Fibroblast of lung (primary cell): ENCODE results near the gene TRAPPC5. TPM values are rescaled to one million over a fixed set of nuclear protein-coding genes. Genes with fewer than 3 reads are reported as not detected.

Source experiments
- DNase-seq, 2 donors: peaks; one replicate each; pipeline versions ENCODE4 v3.0.0 to v3.0.0-alpha.2; 2010; ENCODE audit warnings: low read depth in 2 of 2
- H2AFZ ChIP-seq: 2 replicates; pipeline ENCODE4 v1.5.1; 2012; ENCODE audit warnings: low read length, control low read depth, inconsistent platforms
- H3K27ac ChIP-seq: 2 replicates; pipeline ENCODE4 v1.5.1; 2011; ENCODE audit warnings: low read length, control low read depth; ENCODE audit not compliant: insufficient read depth
- H3K27me3 ChIP-seq: 2 replicates; pipeline ENCODE4 v1.5.1; 2011; ENCODE audit warnings: mild to moderate bottlenecking, low read length; ENCODE audit not compliant: control insufficient read depth, insufficient read depth
- H3K36me3 ChIP-seq: 2 replicates; pipeline ENCODE4 v1.5.1; 2011; ENCODE audit warnings: low read length; ENCODE audit not compliant: control insufficient read depth, insufficient read depth
- H3K4me1 ChIP-seq: 2 replicates; pipeline ENCODE4 v1.5.1; 2011; ENCODE audit warnings: low read length; ENCODE audit not compliant: control insufficient read depth, insufficient read depth; ENCODE audit errors: extremely low read depth
- H3K4me2 ChIP-seq: 2 replicates; pipeline ENCODE4 v1.5.1; 2011; ENCODE audit warnings: low read length, control low read depth; ENCODE audit not compliant: insufficient read depth; ENCODE audit errors: extremely low read depth
- H3K4me3 ChIP-seq, 4 experiments: fragments of 200-600 bp in 1 of 4; sonication (generic) in 1 of 4; replicated peaks in 1 of 4; 2 replicates each; pipeline ENCODE4 v1.5.1; 2011 to 2016; ENCODE audit warnings: low read length in 4 of 4, low read depth in 3 of 4, mild to moderate bottlenecking in 3 of 4, control low read depth in 2 of 4, inconsistent platforms in 1 of 4, mixed read lengths in 1 of 4; ENCODE audit not compliant: insufficient read depth in 1 of 4; ENCODE audit errors: control extremely low read depth in 1 of 4
- H3K79me2 ChIP-seq: 2 replicates; pipeline ENCODE4 v1.5.1; 2012; ENCODE audit warnings: mild to moderate bottlenecking, low read length, inconsistent platforms; ENCODE audit not compliant: control insufficient read depth, insufficient read depth
- H3K9ac ChIP-seq: 2 replicates; pipeline ENCODE4 v1.5.1; 2011; ENCODE audit warnings: mild to moderate bottlenecking, low read length, control low read depth; ENCODE audit not compliant: insufficient read depth
- H3K9me3 ChIP-seq: 2 replicates; pipeline ENCODE4 v1.5.1; 2012; ENCODE audit warnings: low read depth, low read length; ENCODE audit not compliant: control insufficient read depth, insufficient read depth
- H4K20me1 ChIP-seq: 2 replicates; pipeline ENCODE4 v1.5.1; 2011; ENCODE audit warnings: low read length; ENCODE audit not compliant: control insufficient read depth, insufficient read depth; ENCODE audit errors: extremely low read depth
- EZH2 ChIP-seq: IDR thresholded peaks from 2 replicates; pipeline ENCODE4 v1.5.1; 2012; ENCODE audit warnings: low read length, control low read depth, mild to moderate bottlenecking; ENCODE audit errors: missing control alignments
- polyA plus RNA-seq, 2 donors: library from polyadenylated mRNA; depleted of rRNA in 1 of 2; stranded (reverse) in 1 of 2; unstranded in 1 of 2; fragments of >200 nt; gene quantifications; 2 replicates each; pipeline ENCODE4 v1.2.1, GENCODE V29; 2011 to 2012; ENCODE audit warnings: missing spikeins in 1 of 2
- total RNA-seq: library from RNA; depleted of rRNA; stranded (reverse); fragments of >200 nt; gene quantifications from 2 replicates; pipeline ENCODE4 v1.2.1, GENCODE V29; 2014
- TF ChIP-seq, protein P1 (sequence below), 2 donors: IDR thresholded peaks in 1 of 2; conservative IDR thresholded peaks in 1 of 2; 1 replicate in 1 of 2; 2 replicates in 1 of 2; pipeline ENCODE4 v1.5.1; 2011 to 2012; ENCODE audit warnings: low read length in 2 of 2, control low read depth in 1 of 2, inconsistent platforms in 1 of 2, low read depth in 1 of 2, mild to moderate bottlenecking in 1 of 2

Gene TRAPPC5
- total and polyA plus RNA-seq, 2 donors (not counting 1 experiment from before 2014, with no cell fraction given) = 19.4 to 103 TPM

- Histone ChIP-seq H3K79me2 (no peaks in the 10 kb centered on the region), H3K4me1 (no peaks in the 10 kb centered on the region), H3K9ac (no peak within 1 kb of the TSS), H3K36me3 (no peaks in the 10 kb centered on the region), H4K20me1 (no peaks in the 10 kb centered on the region), H3K27ac (no peak within 1 kb of the TSS), H3K4me3 (peak within 1 kb of the TSS in 1 of 4 experiments; percentile 27), H3K4me2 (no peak within 1 kb of the TSS), H2AFZ (no peak within 1 kb of the TSS), H3K27me3 (peaks cover 8% of the 10 kb centered on the region), H3K9me3 (no peaks in the 10 kb centered on the region)
- peak; percentile 52 for TF ChIP-seq EZH2
- TF ChIP-seq, protein P1, sequence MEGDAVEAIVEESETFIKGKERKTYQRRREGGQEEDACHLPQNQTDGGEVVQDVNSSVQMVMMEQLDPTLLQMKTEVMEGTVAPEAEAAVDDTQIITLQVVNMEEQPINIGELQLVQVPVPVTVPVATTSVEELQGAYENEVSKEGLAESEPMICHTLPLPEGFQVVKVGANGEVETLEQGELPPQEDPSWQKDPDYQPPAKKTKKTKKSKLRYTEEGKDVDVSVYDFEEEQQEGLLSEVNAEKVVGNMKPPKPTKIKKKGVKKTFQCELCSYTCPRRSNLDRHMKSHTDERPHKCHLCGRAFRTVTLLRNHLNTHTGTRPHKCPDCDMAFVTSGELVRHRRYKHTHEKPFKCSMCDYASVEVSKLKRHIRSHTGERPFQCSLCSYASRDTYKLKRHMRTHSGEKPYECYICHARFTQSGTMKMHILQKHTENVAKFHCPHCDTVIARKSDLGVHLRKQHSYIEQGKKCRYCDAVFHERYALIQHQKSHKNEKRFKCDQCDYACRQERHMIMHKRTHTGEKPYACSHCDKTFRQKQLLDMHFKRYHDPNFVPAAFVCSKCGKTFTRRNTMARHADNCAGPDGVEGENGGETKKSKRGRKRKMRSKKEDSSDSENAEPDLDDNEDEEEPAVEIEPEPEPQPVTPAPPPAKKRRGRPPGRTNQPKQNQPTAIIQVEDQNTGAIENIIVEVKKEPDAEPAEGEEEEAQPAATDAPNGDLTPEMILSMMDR (conservative IDR thresholded peaks at IDR 0.05 in 1 of 2, IDR thresholded peaks at IDR 0.05 in 1 of 2; ENCODE audit: low read depth in 1 of 2, low read length in 2 of 2) = no peak
- no peak for DNase-seq
These were observed 43.8 kb upstream of the TRAPPC5 start, which contains the start of gene STXBP2 for GRCh38 chr19:7636691-7637373. Gene STXBP2, plus strand, starts transcription at chr19:7637110. Its CDS starts 40 bp downstream, at chr19:7637150.

- Histone ChIP-seq H4K20me1 (no peaks in the 10 kb centered on the region), H3K79me2 (no peaks in the 10 kb centered on the region), H3K4me2 (no peak overlapping the region), H3K36me3 (no peaks in the 10 kb centered on the region), H3K9me3 (no peaks in the 10 kb centered on the region), H3K4me3 (peak overlapping the region in 1 of 4 experiments; percentile 21), H3K27me3 (peaks cover 8% of the 10 kb centered on the region), H3K27ac (no peak overlapping the region), H2AFZ (no peak overlapping the region), H3K9ac (no peak overlapping the region), H3K4me1 (no peaks in the 10 kb centered on the region)
- TF ChIP-seq, protein P1 (conservative IDR thresholded peaks at IDR 0.05 in 1 of 2, IDR thresholded peaks at IDR 0.05 in 1 of 2; ENCODE audit: low read depth in 1 of 2, low read length in 2 of 2) = no peak
- no peak for TF ChIP-seq EZH2
- no peak for DNase-seq
These were observed 43.0 kb upstream of the TRAPPC5 start for GRCh38 chr19:7637374-7638256.

GRCh38 chr19:7638802-7639465, 41.7 kb upstream of the TRAPPC5 start:
- no peak for DNase-seq

More at GRCh38 chr19:7638802-7639465, 41.7 kb upstream of the TRAPPC5 start:
- TF ChIP-seq EZH2 = no peak
- TF ChIP-seq, protein P1 (conservative IDR thresholded peaks at IDR 0.05 in 1 of 2, IDR thresholded peaks at IDR 0.05 in 1 of 2; ENCODE audit: low read depth in 1 of 2, low read length in 2 of 2) = no peak
- H3K36me3 ChIP-seq = no peaks in the 10 kb centered on the region
- H2AFZ ChIP-seq = no peak overlapping the region
- H3K27ac ChIP-seq = no peak overlapping the region
- H3K4me3 ChIP-seq = no peak overlapping the region
- no peaks in the 10 kb centered on the region for H4K20me1 ChIP-seq
- H3K9me3 ChIP-seq = no peaks in the 10 kb centered on the region
- H3K4me1 ChIP-seq = no peaks in the 10 kb centered on the region
- peaks cover 8% of the 10 kb centered on the region for H3K27me3 ChIP-seq
- no peaks in the 10 kb centered on the region for H3K79me2 ChIP-seq
- H3K9ac ChIP-seq = no peak overlapping the region
- H3K4me2 ChIP-seq = no peak overlapping the region
